Renal cortical epithelial cell (primary cell): ENCODE measurements around the gene CRYGS. TPM values are rescaled to one million over a fixed set of nuclear protein-coding genes. Genes with fewer than 3 reads are reported as not detected.
"Not testable (repeated sequence)": the region's sequence is repeated elsewhere in the genome, so short reads cannot be mapped to it uniquely, and the experiment has no call there.

Experiments used
- DNase-seq: peaks from one replicate; pipeline ENCODE4 v3.0.0-alpha.2; 2011; ENCODE audit warnings: low read depth
- total RNA-seq: library from RNA; depleted of rRNA; stranded (reverse); fragments of >200 nt; gene quantifications from 2 replicates; pipeline ENCODE4 v1.2.3, GENCODE V29; 2014

The CRYGS gene
- total RNA-seq, 1 donor from 2014 or later = 1.2 TPM

GRCh38 chr3:186519021-186519658 is 25.0 kb downstream of the CRYGS start:
- no peak for DNase-seq

- DNase-seq = no peak
These were observed 27.0 kb downstream of the CRYGS start for GRCh38 chr3:186517218-186517617.

DNA sequence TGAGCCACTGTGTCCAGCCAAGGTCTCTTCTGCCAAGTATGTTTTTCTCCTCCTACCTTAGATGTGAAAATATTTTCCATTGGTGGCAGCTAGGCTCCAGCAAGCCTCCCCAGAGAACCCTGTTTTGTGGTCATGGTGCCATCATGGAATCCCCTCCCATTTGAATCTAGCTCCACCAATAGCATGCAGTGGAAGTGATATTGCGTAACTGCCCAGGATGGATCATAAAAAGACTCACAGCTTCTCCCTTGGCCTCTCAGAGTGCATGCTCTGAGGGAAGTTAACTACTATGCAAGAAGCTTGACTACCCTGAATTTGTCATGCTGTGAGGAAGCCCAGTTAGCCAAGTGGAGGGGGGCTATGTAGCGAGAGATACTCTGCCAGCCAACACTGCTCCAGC is 27.5 kb downstream of the CRYGS start:
- DNase-seq = no peak

GRCh38 chr3:186515125-186515524 is 29.1 kb downstream of the CRYGS start:
- DNase-seq = no peak

- DNase-seq = no peak
These were observed 29.7 kb downstream of the CRYGS start for GRCh38 chr3:186514296-186515002.

- DNase-seq = no peak
These were observed 30.8 kb downstream of the CRYGS start for GRCh38 chr3:186513386-186513785.

DNA sequence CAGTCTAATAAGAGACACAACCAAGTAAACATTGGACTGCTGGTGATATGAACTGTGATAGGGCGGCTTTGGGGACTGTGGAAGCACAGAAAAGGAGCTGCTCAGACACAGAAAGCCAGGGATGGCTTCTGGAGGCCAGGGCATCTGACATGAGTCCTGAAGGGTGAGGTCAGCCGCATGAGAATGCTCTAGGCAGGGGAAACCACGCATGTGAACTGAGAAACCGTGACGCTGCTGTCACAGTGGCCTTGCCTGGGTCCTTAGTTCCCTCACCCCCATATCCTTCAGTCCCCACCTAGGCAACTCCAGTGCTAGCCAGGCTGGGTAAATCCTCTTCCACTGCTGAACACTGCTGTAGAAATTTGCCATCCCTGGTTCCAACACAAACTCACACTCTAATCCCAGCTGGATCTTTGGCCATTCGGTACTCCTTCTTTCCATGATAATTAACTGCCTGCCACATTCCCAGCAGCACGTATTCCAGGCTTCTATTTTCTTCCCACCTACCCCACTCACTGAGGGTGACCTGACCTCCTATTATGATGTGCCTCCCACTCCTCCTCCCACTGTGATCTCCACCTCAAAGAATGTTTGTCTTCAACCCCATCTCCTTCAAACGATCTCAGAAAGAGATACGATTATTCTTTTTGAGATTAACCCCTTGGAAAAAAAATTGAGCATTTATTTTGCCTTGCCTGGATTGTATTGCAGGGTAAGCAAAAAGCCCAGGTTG is 31.4 kb downstream of the CRYGS start:
- no peak for DNase-seq

GRCh38 chr3:186511702-186512101 is 32.5 kb downstream of the CRYGS start:
- DNase-seq = no peak

- DNase-seq = no peak
These were observed 32.9 kb downstream of the CRYGS start for GRCh38 chr3:186511245-186511644.

DNA sequence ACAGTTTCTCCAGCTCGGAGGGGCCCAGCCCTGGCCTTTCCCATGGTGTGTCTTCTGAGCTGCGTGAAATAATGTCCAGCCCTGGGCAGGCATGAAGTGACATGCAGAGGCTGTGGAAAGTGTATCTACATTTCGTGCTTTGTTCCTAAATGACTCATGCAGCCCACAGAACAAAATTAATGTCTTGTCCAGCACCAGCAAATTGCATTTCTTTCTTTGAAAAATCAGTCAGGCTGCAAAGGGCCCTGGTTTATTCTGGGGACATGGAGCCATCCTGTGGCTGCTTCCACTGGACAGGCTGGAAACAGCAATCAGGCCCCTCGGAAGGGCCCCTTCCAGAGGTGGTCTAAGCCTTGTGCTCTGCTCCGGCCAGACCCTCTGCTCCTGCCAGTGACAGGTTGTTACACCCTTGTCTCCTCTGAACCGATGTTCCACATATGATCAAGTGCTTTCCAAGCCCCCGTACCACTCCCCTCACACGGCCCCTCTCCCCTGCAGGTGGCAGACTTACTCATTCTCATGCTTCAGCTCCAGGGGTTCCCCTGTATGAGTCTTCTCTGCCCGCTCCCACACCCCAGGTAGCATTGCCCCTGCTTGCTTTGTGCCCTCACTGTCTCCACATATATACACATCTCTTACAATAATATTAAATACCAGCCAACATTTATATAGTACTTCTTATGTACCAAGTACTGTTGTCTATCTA is 33.7 kb downstream of the CRYGS start:
- DNase-seq = no peak

DNA sequence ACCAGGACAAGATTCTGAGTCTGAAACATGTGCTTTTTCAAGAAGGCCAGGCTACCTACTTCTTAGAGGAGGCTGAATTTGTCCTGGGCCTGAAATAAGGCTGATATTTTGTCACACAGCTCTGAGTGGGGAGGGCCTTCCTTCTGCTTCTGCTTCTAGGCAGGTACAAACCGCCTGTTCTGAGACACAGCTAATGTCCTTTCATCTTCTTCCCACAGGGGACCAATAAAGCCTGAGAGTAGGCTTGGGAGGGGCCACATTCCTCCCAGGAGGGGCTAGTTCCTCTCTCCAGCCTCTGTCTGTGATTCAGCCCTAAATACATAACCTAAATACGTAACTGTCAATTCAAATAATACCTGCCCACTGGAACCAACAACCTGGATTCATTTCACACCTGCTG is 34.8 kb downstream of the CRYGS start:
- no peak for DNase-seq

DNA sequence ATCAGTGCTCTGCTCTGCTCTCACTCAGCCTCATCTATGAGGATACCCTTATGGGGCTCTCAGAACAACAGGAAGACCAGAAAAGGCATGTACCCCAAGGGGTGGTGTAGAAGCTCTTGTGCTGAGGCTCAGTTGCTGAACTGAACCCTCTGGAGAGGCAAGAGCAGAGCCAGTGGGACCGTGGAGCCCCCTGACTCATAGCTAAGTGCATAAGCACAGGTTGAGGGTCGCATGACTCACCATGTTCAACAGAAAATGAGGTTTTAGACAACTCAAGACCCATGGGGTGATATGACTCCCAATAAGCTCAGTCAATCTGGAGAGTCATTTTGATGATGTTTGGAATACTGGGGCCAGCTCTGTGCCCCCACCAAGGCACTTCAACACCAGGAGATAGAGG is 37.3 kb downstream of the CRYGS start:
- DNase-seq = peak; percentile 25

GRCh38 chr3:186506191-186506739 is 37.9 kb downstream of the CRYGS start:
- no peak for DNase-seq

- DNase-seq = no peak
These were observed 41.0 kb downstream of the CRYGS start for GRCh38 chr3:186502966-186503712.

DNA sequence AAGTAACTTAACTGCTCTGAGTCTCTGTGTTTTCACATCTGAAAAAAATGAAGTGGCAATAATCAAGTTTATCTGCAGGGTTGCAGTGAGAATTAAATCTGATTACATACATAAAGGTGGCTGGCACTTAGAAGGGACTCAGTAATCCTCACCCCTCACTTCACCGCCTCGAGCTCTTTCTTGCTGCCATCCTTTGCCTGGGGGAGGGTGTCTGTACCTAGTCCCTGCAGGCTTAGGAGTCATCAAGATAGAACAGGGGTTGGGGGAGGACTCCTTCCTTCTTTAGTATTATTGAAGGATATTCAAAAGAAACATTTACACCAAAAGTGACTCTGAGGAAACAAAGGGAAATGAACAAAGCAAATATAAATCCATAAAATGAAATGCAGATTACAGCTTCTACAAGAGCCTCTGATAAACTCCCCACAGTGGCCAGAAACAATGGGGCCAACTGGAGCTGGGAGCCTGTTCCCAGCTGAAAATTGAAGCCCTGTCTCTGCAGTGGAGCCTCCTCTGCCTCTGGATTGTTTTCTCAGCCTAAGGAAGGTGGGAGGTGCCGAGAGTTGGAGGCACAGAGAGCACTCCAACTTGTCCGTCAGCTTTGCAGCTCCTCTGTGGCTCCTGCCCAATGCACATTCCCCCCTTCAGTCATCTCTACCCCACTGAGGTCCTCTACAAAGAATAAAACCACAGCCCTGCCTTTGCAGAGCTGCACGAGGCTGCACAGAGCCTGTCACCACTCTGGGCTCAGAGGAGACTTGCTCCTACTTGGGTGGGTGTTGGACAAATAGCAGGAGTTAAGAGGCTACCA is 41.8 kb downstream of the CRYGS start:
- no peak for DNase-seq

GRCh38 chr3:186499949-186500348 is 44.2 kb downstream of the CRYGS start:
- not testable (repeated sequence) for DNase-seq

GRCh38 chr3:186498022-186498421 is 46.2 kb downstream of the CRYGS start:
- DNase-seq = not testable (repeated sequence)

- no peak for DNase-seq
These were observed 46.6 kb downstream of the CRYGS start for GRCh38 chr3:186497608-186498007.

GRCh38 chr3:186496635-186497034 is 47.5 kb downstream of the CRYGS start:
- DNase-seq = no peak

GRCh38 chr3:186496016-186496415 is 48.2 kb downstream of the CRYGS start:
- DNase-seq = no peak
